HG02571 (cell line): ENCODE data around the gene ATG13.
"Not testable (repeated sequence)": the region's sequence is repeated elsewhere in the genome, so short reads cannot be mapped to it uniquely, and the experiment has no call there.

ENCODE experiments used
- ATAC-seq: cut with Tn5 transposase; IDR thresholded peaks from one replicate; pipeline ENCODE4 v1.9.1; 2021; ENCODE audit warnings: mild to moderate bottlenecking, moderate library complexity; ENCODE audit not compliant: unreplicated experiment

ATG13 gene

DNA sequence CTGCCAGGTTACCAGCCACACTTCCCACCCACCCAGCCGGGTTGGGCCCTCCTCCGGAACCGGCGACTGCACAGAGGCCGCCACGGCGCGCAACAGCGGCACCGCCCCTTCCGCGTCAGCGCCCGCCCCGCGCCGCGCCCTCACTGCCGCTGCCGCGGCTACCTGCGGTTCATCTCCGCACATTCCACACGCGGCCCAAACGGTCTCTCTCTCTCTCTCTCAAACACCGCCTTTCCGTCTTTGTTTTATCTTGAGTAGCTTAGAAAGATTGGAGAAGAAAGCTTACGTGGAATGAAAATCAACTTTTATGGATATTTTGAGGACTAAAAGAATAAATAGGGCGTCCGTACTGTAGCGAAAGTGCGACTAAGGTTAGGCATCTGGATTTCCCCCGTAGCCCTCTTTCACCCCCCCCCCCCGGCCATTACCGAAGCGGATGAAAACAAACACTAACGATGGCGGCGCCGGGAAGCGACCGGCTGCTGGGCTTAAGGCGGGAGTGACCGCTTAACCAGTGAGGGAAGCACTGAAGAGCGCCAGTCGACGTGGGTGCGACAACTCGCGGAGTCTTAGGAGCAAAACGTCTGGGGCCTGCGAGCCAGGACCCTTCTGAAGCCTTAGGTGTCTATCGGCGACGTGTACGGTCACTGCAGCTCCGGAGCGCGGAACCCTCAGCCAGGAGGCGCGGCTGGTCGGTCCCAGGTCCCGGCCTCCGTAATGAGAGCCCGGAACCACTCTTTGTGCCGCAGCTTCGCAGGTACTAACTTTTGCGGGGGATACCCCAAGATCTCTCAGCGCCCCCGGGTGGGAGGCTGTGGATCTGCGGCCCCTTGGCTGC is at the start of gene ATG13, which contains the start of gene HARBI1:
Gene ATG13, plus strand, starts transcription at position 420 of the 838 bp plus-strand sequence. CDS start 26,739 bp downstream, outside the sequence.
Gene HARBI1, minus strand, starts transcription at position 94 of the 838 bp plus-strand sequence. CDS start 990 bp downstream, outside the sequence.
- ATAC-seq = peak; percentile 94

DNA sequence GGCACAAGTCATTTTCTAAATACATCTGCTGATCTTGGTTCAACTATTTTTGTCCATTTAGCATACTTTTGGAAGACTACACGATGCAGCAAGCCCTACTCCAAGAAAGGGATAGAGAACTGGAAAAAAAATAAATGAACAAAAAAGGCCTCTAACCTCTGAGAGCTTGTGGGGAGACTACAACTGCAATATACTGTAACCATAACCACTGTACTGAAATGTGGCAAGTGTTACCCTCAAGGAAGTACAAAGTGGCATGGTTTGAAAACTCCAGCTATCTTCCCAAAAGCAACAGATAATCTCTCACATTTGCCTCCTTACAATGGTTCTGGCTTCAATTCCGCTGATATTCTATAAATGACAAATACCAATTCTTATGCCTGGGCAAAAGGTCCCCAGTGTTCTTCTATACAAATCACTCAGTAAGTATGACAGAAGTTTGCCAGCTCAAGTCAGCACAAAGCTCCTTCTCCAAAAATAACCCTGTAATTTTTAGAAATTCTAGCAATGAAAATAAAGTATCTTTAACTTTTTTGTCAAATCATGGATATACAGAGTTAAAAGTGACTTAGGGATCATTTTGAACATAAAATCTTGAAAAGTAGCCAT is 46.5 kb upstream of the ATG13 start:
- ATAC-seq = no peak

DNA sequence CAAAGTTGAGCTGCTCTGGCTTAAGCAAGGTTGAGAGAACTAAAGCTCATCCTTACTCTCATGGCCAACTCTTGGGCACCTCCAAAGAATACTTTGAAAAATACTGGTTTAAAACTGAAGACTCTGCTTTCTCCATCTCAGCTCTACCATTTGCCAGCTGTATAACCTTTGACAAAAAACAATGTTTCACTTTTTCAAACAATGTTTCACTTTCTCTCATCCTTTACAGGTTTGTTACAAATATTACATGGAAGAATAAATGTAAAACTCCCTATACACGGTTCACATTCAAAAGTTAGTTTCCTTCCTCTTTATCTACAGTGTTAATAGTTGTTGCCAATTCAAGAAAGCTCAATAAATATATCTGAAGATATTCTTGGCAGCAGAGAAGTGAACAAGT is 42.7 kb upstream of the ATG13 start:
- no peak for ATAC-seq

DNA sequence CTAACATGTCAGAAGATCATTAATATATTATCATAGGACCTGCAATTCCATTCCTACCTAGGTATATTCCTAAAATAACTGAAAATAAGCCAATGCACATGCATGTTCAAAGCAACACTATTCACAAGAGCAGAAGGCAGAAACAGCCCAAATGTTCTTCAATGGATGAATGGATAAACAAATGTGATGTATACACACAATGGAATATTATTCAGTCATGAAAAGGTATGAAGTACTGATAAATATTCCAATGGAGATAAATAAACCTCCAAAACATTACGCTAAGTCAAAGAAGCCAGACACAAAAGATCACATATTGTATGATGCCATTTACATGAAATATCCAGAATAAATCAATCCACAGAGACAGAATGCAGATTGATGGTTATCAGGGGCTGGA is 40.3 kb upstream of the ATG13 start:
- ATAC-seq = no peak

DNA sequence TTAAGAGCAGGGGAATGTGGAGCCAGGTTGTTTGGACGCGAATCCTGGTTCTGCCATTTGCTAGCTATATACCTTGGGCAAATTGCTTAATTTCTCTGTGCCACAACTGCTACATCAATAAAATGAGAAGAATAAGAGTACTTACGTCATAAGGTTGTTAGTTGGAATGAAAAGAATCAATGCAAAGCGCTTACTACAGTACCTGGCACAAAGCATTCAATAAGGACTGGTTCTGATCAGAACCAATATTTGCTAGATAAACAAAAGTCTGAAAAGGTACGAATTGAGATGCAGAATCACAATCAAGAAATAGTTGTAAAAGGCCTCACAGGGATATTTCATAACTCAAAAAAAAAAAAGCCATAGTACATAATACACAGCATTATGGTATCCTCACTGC is 34.8 kb upstream of the ATG13 start:
- ATAC-seq = no peak

DNA sequence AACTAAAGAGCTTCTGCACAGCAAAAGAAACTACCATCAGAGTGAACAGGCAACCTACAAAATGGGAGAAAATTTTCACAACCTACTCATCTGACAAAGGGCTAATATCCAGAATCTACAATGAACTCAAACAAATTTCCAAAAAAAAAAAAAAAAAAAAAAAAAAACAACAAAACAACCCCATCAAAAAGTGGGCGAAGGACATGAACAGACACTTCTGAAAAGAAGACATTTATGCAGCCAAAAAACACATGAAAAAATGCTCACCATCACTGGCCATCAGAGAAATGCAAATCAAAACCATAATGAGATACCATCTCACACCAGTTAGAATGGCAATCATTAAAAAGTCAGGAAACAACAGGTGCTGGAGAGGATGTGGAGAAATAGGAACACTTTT is 33.8 kb upstream of the ATG13 start:
- ATAC-seq = not testable (repeated sequence)

DNA sequence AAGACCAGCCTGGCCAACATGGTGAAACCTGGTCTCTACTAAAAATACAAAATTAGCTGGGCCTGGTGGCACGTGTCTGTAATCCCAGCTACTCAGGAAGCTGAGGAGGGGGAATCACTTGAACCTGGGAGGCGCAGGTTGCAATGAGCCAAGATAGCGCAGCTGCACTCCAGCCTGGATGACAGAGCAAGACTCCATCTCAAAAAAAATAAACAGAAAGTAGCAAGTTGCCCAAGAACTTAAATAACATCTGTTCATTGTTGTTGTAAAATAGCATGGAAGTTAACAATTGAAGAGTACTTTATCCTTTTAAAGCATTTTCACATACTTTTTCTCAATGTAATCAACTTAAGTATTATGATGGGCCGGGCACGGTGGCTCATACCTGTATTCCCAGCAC is 29.2 kb upstream of the ATG13 start:
- no peak for ATAC-seq

DNA sequence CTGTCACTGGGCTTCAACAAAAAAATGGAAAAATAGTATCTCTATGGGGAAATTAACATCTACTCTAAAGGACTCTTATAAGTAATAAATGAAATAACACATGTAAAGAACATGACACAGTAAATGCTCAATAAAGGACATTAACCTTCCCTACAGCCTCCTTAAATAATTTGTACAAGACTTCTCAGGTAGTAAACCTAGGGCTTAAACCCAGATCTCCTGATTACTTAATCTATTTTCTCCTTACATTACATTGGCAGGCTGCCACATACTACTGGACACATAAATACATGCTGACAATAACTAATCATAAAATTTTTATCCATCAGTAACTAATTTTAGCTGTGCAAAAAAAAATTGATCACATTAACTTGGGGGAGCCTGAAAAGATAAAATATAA is 28.4 kb upstream of the ATG13 start:
- ATAC-seq = no peak

DNA sequence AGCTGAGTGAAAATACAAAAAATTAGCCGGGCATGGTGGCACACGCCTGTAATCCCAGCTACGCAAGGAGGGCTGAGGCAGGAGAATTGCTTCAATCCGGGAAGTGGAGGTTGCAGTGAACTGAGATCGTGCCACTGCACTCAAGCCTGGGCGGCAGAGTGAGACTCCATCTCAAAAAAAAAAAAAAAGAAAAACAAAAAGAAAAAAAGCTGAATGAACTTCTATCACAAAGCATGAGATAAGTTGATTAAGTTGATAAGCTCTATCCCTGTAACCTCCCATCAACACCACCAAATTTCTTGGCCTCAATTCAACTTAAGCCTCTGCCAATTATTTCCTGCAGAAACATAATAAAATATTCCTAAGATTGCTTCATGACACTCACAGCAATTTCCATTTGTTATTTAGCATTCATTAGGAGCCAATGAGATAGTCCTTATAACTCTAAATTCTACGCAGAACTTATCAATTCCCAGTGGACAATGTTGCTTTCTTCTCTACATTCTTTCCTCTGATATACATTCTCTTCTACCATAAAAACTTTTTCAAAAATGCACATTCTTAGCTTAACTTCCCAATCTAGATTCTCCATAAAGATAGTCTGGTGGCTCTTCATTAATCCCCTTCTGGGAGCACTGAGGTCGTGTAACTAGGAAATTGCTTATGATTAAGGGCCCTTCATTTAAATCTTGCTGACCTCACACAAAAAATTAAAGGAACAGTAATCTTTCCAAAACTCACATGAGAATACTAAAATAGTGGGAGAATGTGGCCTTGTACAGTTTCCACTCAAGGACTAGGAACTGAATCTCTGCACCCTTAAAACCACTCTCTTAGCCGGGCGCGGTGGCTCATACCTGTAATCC is 26.4 kb upstream of the ATG13 start:
- ATAC-seq = no peak

DNA sequence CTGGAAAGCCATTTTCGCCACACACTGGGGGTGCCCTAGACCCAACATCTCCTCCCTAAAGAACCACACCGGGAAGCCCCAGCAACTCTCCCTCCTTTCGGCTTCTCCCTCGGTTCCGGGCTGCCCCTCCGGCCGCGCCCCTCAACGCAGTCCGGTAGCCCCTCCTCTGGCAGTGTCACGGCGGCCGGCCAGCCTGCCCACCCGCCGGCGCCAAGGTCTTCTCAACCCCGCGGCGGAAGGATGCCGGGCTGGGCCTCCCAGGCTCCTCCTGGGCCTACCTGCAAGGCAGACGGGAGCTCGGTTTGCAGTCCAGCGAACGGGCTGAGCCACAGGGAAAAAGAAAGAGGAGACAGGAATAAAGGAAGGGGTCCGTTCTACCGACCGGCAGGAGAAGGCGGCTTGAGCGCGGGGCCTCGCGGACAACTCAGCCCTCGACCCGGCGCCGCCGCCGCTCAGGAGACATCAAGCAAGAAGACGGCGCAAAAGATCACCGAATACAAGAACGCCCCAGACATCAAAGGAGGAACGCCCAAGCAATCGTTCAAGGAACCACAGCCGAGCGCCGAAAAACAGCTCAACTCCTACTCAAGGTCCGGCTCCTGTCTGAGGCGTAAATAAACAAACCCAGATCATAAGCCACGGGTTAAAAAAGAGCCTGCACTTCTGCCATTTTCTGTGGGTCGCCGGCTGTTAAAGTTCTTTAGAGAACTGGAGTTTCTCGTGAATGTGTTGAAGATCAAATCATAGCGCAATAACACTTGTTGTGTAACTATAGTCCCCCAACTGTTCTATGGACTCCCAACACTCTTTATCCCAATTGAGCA is 23.6 kb upstream of the ATG13 start, which contains the start of gene AMBRA1:
Gene AMBRA1, minus strand, starts transcription at position 474 of the 824 bp plus-strand sequence. CDS start 45,643 bp downstream, outside the sequence.
- ATAC-seq = peak; percentile 79

DNA sequence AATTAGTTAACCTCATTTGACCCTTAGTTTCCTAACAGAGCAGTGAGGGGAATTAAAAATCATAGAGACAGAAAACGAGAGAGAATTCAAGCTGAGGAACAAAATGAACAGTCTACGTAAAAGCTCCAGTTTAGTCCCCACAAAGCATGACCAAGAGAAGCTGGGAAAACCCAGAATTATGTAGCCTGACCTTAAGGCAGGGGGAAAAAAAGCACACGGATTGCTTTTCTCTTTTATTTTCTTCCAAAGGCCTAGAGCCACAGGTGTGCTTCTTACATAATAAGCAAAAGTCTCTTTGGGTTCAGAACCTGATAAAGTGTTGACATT is 23.0 kb upstream of the ATG13 start:
- no peak for ATAC-seq

DNA sequence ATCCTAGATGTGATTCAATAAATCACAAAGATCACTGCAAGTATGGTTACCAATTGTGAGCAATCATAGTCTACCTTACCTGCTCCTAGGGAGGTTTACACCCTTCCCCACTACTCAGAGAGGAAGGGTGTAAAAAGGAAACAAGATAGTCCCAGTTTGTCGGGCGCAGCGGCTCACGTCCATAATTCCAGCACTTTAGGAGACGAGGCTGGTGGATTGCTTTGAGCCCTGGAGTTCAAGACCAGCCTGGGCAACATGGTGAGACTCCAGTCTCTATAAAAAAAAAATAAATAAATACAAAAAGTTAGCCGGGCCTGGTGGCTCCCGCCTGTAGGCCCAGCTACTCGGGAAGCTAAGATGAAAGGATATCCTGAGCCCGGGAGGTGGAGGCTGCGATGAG is 22.6 kb upstream of the ATG13 start:
- ATAC-seq = no peak

DNA sequence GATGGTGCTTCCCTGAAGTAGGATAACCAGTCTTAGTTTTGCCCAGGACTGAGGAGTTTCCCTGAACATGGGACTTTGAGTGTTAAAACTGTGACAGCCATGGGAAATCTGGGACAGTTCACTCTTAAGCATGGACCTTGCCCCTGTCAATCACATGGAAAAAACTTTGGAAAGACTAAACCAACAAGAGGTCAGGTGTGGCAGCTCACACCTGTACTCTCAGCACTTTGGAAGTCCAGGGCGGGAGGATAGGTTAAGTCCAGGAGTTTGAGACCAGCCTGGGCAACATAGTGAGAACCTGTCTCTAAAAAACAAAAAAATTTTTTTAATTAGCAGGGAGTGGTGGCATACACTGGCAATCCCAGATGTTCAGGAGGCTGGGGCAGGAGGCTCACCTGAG is 20.2 kb upstream of the ATG13 start:
- ATAC-seq = no peak

DNA sequence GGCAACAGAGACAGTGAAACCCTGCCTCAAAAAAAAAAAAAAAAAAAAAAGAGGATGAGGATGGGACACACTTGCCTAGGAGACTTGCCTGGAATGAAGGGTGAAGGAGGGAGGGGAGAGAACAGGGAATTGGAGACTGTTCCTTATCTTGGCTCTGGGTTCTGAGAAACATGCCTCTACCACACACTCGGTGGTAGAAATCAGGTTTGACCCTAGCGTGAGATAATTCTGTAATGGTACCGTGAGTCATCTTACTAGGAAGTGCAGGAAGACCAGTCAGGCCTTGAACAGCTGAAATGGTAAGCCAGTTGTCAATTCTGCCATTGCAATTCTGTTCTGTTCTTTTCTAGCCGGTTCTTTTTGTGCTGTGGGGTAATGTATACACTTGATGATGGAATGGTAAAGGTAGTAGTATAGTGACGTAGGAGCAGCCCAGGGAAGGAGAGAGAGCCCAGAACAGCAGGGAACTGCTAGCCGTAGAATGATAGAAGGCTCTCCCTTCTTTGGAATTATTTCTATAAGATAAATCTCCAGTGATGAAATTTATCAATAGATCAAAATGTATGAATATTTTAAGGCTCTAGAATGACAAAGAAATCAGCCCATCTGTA is 19.6 kb upstream of the ATG13 start:
- no peak for ATAC-seq

DNA sequence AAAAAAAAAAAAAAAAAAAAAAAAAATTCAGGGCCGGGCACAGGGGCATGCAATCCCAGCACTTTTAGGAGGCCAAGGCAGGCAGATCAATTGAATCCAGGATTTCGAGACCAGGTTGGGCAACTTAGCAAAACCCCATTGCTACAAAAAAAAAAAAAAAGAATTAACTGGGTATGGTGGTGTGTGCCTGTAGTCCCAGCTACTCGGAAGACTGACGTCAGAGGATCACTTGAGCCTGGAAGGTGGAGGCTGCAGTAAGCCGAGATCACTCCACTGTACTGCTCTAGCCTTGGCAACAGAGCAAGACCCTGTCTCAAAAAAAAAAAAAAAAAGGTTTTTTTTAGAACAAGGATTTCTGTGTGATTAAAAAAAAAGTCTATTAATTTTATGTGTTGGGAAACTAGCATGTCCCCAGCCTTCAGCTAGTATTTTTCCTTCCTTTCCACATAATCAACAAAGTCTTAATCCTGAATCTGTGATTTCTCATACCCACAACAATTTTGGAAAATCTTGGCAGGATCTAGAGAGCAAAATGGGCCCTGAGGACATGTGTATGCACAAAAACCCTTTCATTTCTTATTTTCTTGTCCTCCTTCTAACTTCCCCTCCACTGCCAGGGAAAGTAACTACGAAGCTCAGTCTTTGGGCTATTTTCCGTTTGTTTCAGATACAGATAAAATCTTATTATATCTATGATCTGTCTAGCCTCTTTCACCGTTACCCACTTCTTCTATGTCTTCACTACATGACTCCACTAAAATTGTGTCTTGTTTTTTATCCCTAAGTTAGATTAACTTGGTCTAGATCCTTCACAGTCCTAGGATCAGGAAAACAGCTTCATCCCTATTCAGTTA is 17.8 kb upstream of the ATG13 start:
- ATAC-seq = no peak

DNA sequence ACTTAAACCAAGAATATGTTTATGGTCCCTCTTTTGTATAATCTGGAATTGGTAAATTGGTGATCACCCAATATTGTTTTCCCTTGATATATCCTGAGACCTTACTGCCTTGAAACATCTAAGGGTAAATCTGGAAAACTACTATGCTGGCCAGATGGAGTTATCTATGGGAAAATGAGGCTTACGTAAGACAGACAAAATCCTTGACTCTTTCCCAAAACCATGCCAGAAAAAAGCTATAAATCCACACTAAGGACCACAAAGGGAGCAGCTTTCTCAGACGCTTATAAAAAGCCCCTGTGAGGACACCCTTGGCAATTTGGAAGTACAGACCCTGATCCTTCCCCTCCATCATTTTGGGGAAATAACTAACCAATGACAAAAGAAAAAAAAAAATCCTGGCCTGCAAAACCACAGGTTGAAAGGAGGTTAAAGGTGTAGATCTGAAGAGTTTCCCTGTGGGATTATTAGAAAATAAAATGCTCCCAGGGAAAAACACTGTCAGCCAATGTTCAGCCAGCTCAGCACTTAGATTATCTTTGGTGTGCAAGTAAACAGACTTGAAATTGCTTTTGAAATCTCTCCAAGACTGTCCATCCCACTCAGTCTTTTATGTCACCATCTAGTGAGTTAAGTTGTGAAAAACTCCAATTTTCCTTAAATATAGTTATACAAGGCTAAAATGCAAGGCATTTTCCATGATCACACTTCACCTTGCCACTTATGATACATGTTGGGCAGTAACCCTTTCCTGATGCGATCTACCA is 17.0 kb upstream of the ATG13 start:
- no peak for ATAC-seq

DNA sequence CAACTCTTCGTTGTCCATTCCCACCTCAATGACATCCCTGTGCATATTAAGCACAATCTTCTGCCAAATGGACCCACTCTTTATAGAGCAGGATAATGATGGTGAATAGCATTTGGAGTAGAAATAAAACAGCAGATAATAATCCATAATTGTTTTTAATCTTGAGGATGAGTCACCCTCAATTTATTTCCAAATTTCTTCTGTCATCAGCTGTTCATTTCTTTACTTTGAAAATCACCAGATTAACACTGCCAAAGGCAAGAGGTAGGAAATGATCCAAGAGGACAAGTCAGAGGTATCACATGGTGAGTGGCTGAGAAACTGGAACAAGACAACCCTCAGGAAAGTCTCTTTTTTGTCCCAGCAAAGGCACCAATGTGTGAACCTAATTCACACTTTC is 16.2 kb upstream of the ATG13 start:
- ATAC-seq = no peak

DNA sequence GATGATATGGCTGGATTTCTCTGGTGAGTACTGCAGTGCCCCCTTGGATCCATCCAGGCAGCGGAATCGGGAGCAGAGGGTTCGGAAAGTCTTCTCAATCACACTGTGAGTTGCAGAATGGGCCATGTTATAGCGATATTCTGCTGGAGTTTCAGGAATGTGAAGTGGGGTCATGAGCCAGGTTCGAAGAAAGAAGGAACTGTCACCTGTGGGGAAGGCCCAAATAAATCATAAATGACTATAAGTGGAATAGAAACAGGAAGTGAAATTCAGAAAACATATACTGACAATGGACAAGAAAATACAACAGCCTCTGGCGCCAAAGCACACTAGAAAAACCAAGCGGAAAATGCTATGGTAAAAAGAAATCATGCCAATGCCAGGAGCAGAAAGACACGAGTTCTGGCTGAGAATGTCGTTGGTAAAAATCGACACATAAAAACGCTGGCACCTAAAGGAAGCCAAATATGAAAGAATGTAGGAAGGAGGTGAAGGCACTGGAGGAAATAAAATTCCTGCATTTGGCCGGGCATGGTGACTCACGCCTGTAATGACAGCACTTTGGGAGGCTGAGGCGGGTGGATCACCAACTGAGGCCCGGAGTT is 13.5 kb upstream of the ATG13 start:
- ATAC-seq = no peak
